Measurements from ENCODE around the gene KCNQ2.

The KCNQ2 gene

DNA sequence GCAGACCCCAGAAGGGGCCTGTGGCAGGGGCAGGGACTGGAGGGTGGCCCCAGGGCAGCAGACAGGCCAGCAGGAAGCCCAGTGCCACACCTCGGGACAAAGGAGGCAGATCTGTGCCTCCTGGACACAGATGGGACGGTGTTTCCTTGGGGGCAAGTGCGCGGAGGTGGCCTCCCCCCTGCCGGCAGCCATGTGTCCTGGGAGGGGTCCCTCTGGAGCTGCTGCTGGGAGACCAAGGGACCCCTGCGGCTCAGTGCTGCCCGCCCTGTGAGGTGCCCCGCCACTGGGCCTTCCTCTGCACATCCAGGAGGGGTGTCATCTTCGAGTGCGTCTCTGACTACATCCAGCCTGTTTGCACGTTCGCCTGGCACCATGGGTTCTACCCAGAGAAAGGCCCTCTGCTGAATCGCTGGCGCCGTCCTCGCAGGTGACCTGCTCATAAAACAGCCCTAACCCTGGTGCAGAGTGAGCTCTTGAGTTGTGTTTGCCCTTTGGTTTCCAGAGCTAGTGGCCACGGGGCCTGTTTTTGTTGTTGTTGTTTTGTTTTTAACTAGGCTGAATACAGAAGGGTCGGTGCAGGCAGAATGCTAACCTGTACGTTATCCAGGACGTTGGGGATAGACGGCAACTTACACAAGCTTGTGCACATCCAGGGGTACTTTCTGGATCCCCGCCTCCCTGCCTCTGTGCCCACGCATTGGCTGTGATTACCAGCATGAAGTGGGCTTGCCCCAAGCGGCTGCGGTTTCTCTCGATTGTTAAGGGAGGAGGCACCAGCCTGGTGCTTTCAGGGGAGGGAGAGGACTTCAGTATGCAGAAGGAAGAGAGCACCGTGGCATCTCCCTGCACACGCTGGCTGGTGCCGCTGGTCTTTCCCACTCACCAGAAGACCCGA is 1.3 kb upstream of the KCNQ2 start:
- DNase-seq (ENCODE audit: insufficient read length) (no peak), FAIRE-seq (no peak)
- TF ChIP-seq TAF1 (IDR thresholded peaks at IDR 0.05; ENCODE audit: borderline replicate concordance, low read depth, low read length) (no peak), POLR2AphosphoS5 (IDR thresholded peaks at IDR 0.05; ENCODE audit: low read depth, low read length) (no peak), POLR2A (IDR thresholded peaks at IDR 0.05; ENCODE audit: low read depth, low read length) (no peak)

DNA sequence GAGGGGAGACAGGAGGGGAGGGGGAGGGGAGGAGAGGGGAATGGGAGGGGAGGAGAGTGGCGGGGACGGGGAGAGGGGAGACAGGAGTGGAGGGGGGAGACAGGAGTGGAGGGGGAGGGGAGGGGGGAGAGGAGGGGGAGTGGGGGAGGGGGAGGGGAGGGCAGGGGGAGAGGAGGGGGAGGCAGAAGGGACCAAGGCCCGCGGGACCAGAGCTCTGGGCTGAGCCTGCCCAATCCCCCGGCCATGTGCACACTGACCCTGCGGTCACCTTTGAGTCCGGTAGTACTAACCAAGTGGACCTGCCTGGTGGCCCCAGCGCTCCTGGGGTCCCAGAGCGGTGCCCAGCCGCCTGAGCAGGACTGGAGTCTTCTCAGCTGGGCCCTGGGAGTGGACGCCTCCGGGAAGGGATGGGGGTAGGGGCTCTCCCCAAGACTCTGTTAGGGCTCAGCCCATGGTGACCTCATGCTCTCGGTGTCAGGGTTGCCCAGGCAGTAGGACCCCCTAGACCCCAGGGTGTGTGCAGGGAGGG is 471 bp upstream of the KCNQ2 start:
- no peak for DNase-seq (ENCODE audit: insufficient read length)
- FAIRE-seq: no peak
- no peak for TF ChIP-seq POLR2A (IDR thresholded peaks at IDR 0.05; ENCODE audit: low read depth, low read length)
- no peak for TF ChIP-seq POLR2AphosphoS5 (IDR thresholded peaks at IDR 0.05; ENCODE audit: low read depth, low read length)
- no peak for TF ChIP-seq TAF1 (IDR thresholded peaks at IDR 0.05; ENCODE audit: borderline replicate concordance, low read depth, low read length)

DNA sequence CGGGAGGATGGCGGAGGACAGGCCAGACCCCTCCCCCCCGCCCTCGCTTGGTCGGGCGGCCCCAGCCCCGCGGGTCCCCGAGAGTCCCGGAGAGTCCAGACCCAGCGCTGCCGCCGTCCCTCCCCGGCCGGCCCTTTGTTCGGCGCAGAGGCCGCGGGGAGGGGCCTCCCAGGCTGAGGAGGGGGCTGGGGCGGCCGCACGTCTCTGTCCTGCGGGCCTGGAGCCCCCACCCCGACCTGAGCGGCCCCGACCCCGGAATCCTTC is 806 bp downstream of the KCNQ2 start:
- FAIRE-seq (no peak), DNase-seq (ENCODE audit: insufficient read length) (no peak)
- TF ChIP-seq POLR2A (IDR thresholded peaks at IDR 0.05; ENCODE audit: low read depth, low read length): no peak
- no peak for TF ChIP-seq TAF1 (IDR thresholded peaks at IDR 0.05; ENCODE audit: borderline replicate concordance, low read depth, low read length)
- no peak for TF ChIP-seq POLR2AphosphoS5 (IDR thresholded peaks at IDR 0.05; ENCODE audit: low read depth, low read length)

DNA sequence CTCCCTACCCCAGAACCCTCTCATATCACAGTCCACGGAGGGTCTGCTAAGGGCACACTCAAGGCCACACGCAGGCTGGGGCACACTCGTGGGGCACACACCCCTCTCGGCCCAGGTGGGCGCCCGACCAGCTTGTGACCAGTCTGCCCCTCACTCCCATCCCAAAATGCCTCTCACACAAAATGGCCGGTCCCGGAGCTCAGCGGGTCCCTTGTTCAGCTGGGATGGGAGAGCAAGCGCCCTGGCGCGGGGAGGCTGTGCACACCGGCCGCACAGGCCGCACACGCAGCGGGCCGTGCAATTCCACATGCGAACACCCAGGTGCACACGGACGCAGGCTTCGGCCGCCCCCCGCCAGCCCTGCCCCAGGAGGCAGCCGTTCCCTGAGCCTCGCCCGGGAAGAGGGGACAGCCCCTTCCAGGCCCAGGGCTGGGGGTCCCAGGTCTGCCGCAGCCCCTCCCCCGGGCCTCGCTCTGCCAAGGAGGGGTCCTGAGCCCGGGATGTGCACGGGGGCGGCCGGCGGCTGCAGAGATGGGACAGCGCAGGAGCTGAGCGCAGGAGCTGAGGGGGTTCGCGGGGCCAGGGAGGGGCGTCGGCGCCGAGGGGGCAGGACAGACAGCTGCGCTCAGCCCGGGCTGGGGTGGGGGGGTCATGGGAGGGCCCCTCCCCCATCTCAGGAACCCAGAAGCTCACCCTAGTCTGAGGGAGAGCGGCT is 1.3 kb downstream of the KCNQ2 start:
- TF ChIP-seq POLR2AphosphoS5 (IDR thresholded peaks at IDR 0.05; ENCODE audit: low read depth, low read length) (no peak), TAF1 (IDR thresholded peaks at IDR 0.05; ENCODE audit: borderline replicate concordance, low read depth, low read length) (no peak), POLR2A (IDR thresholded peaks at IDR 0.05; ENCODE audit: low read depth, low read length) (no peak)
- no peak for DNase-seq (ENCODE audit: insufficient read length)
- no peak for FAIRE-seq

DNA sequence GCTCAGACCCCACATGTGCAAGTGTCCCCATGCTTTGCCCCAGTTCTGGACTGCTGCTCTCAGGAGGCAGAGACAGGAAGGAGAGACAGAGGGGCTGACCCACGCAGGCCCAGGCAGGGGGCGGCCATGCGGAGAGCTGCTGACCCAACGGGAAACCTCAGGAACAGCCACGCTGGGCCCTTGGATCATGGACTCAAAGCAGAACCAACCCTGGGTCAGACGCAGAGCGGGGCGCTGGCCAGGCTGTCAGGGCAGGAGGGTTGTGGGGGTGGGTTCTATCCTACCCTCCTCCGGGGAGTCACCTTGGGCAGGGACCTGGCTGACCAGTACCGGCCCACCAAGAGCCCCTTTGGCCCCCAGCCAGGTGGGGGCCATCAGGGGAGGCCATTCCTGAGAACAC is 2.0 kb downstream of the KCNQ2 start:
- TF ChIP-seq POLR2AphosphoS5 (IDR thresholded peaks at IDR 0.05; ENCODE audit: low read depth, low read length) (no peak), POLR2A (IDR thresholded peaks at IDR 0.05; ENCODE audit: low read depth, low read length) (no peak), TAF1 (IDR thresholded peaks at IDR 0.05; ENCODE audit: borderline replicate concordance, low read depth, low read length) (no peak)

DNA sequence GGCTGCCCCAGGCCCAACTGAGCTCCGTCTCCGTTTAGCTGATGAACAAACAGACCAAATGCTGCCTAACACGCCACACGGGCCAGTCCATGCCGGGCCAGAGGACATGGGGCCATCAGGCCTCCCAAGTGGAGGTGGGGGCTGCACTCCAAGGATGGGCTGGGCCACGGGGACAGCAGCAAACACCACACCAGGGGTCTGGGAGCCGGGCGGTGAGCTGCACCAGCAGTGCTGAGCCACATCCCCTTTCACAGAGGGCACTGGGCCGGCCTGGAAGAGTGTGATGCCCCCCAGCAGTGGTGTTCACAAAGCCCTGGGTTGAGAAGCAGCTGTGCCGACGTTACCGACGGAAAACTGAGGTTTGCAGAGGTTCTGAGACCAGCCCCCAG is 2.7 kb downstream of the KCNQ2 start:
- DNase-seq (ENCODE audit: insufficient read length) (no peak), FAIRE-seq (no peak)
- TF ChIP-seq POLR2AphosphoS5 (IDR thresholded peaks at IDR 0.05; ENCODE audit: low read depth, low read length) (no peak), POLR2A (IDR thresholded peaks at IDR 0.05; ENCODE audit: low read depth, low read length) (no peak), TAF1 (IDR thresholded peaks at IDR 0.05; ENCODE audit: borderline replicate concordance, low read depth, low read length) (no peak)

More for the DNA sequence above, 2.0 kb downstream of the KCNQ2 start:
- no peak for FAIRE-seq
- DNase-seq (ENCODE audit: insufficient read length): no peak

DNA sequence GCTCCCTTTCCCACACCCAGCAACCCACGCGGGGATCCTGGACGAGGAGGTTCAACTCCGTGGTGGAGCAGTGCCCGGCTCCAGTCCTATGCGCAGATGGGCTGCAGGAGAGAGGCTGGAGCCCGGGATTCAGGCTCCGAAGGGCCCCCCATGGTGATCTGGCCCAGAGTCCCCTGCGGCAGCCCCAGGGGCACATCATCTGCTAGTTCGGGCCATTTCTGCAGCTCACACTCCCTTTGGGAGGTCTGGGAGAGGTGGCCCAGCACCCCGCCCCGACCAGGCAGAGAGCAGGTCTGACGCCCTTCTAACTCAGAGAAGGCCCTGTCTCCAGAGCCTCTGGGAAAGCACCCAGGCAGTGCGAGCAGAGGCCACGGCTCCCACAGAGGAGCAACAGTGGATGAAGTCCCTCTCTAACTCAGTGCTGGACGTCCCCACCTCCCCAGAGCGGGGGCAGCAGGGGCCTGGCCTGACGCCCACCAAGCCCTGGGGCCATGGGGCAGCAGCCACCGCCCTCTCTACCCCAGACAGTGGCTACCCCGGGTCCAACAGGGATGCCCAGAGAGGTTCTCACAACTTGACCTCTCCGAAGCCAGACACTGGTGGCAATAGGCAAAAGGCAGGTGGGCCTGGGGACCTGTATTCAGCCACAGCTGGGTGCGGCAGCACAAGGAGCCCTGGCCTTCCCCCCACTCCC is 3.3 kb downstream of the KCNQ2 start:
- TF ChIP-seq TAF1 (IDR thresholded peaks at IDR 0.05; ENCODE audit: borderline replicate concordance, low read depth, low read length): no peak
- no peak for TF ChIP-seq POLR2A (IDR thresholded peaks at IDR 0.05; ENCODE audit: low read depth, low read length)
- TF ChIP-seq POLR2AphosphoS5 (IDR thresholded peaks at IDR 0.05; ENCODE audit: low read depth, low read length): no peak
- DNase-seq (ENCODE audit: insufficient read length): no peak
- no peak for FAIRE-seq

DNA sequence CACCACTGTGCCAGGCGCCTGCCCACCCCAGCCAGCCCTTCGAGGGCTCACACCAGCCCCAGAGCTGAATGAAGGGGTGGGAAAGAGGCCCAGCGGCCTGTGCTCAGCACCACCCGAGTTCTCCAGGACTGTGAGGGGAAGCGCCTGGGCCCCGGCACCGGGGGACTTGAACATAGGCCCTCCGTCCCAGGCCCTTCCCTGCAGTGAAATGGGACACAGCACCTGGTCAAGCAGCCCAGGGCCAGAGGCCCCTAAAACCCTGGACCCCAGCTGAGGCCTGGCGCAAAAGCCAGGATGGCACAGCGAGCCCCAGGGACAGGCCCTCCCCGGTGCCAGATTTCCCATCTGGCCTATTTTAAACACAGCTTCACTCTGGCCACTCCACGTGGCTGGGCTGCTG is 4.0 kb downstream of the KCNQ2 start:
- DNase-seq (ENCODE audit: insufficient read length): no peak
- TF ChIP-seq TAF1 (IDR thresholded peaks at IDR 0.05; ENCODE audit: borderline replicate concordance, low read depth, low read length): no peak
- no peak for TF ChIP-seq POLR2AphosphoS5 (IDR thresholded peaks at IDR 0.05; ENCODE audit: low read depth, low read length)
- no peak for TF ChIP-seq POLR2A (IDR thresholded peaks at IDR 0.05; ENCODE audit: low read depth, low read length)
- FAIRE-seq: no peak

DNA sequence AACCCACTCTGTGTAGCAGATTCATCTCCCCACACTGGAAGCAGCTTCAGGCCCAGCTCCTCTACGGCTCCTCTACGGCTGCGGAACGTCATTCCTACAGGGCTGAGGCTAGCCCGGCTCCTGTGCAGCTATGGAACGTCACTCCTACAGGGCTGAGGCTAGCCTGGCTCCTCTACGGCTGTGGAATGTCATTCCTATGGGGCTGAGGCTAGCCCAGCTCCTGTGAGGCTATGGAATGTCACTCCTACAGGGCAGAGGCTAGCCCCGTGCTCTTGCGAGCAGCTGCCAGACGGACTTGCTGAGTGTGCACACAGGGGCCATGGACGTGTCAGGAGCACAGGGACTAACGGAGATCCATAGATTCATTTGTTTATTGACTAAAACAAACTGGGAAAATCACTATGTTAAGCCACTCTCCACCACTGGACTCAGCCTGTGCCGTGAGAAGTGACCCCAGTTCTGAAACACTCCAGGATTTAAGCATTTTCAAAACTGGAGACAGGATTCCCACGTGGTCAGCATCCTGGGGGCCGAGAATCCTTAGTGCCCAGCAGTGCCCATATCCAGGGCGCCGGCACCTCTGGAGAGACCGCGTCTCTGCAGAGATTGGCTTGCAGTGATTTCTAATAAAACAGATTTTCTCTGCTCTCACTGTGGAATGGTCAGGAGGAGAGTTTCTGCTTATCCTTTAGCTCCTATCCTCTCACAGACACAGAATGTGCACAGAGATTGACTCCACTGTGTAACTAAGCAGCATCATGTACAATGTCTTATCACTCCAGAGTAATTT is 5.0 kb downstream of the KCNQ2 start:
- DNase-seq (ENCODE audit: insufficient read length) (no peak), FAIRE-seq (no peak)
- TF ChIP-seq POLR2A (IDR thresholded peaks at IDR 0.05; ENCODE audit: low read depth, low read length) (no peak), TAF1 (IDR thresholded peaks at IDR 0.05; ENCODE audit: borderline replicate concordance, low read depth, low read length) (no peak), POLR2AphosphoS5 (IDR thresholded peaks at IDR 0.05; ENCODE audit: low read depth, low read length) (no peak)

DNA sequence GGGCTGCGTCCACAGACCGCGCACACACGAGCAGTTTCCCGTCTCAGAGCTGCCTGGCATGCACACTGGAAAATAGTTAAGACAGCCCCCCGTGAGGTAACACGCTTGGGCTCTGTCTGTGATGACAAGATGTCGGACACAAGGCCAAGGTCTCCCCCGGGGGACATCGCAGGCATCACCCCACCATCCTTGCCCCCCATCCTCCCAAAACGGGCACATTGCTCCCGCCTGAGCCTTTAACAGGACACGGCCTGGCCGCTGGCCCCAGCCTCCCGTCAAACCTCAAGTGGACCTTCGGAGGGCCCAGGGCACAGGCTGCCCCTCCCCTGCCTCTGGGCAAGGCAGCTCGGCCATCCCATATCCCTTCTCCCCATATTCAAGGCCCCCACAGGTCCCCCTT is 5.6 kb downstream of the KCNQ2 start:
- FAIRE-seq (no peak), DNase-seq (ENCODE audit: insufficient read length) (no peak)

More for the DNA sequence above, 5.6 kb downstream of the KCNQ2 start:
- no peak for TF ChIP-seq POLR2AphosphoS5 (IDR thresholded peaks at IDR 0.05; ENCODE audit: low read depth, low read length)
